Activated CD4-positive, alpha-beta T cell treated with anti-CD3 and anti-CD28 coated beads, Interleukin-10, Interleukin-2, amounts not matched to agents 100 ng/mL and 50 ng/mL, durations not matched to agents 16 hours and 8 hours (primary cell): ENCODE measurements around the gene ROR2.

Source experiments
- DNase-seq: peaks from one replicate; pipeline ENCODE4 v3.0.0-alpha.2; 2020

Gene ROR2

DNA sequence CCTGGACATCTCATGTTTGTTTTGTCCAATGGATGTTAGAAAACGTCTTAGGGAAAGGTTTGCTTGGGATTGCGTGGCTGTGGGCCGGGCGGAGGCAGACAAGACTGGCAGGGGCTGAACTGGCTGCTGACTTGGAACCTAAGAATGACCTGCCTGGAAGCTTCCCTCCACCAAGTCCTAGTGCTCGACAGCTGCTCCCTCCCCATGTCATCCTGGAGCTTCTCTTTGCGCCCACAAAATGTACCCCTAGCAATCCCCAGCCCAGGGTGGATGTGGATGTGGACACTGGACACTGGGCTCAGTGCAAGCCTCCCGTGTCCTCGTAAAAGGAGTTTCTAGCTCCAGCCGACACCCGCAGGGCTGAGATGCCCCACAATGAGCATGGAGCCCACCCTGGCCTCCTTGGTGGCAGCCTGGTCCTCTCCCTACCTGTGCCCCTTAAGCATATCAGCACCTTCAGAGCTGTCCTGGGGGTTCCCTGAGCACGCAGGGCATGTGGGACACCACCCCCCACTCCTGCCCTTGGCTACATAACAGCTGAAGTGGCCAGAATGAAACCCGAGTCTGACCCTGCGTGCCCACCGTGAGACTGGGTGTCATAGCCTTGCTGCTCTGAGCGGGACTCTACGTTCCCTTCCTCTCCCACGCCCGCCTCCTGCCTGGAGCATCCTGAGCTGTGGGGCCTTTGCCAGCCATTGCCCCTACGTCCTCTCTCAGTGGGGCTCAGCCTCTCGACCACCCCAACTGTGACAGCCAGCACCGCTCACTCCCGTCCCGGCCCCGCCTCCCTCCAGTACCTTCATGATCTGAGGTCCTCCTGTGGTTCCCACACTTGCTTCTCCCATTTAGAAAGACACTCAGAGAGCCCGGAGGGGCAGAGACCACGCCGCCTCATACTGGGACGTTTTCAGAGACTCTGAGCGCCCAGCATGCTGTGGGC is 180.8 kb downstream of the ROR2 start:
- DNase-seq = no peak

DNA sequence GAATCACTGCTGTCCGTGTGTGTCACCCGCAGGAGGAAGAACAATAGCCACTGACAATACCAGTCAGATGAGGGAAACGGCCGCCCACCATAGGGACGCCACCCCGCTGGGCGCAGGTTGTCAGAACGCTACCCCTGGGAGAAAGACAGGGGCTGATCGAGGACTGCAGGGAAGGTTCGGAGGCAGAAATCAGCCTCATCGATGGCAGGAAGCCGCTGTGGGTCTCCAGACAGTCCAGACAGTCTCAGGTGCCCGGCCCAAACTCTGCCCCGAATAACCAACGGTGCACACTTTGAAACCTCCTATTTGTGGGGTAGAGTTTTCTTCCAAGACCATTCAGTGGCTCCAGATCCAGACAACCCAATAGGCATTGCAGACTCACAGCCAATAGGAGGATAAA is 181.5 kb downstream of the ROR2 start:
- DNase-seq = no peak

DNA sequence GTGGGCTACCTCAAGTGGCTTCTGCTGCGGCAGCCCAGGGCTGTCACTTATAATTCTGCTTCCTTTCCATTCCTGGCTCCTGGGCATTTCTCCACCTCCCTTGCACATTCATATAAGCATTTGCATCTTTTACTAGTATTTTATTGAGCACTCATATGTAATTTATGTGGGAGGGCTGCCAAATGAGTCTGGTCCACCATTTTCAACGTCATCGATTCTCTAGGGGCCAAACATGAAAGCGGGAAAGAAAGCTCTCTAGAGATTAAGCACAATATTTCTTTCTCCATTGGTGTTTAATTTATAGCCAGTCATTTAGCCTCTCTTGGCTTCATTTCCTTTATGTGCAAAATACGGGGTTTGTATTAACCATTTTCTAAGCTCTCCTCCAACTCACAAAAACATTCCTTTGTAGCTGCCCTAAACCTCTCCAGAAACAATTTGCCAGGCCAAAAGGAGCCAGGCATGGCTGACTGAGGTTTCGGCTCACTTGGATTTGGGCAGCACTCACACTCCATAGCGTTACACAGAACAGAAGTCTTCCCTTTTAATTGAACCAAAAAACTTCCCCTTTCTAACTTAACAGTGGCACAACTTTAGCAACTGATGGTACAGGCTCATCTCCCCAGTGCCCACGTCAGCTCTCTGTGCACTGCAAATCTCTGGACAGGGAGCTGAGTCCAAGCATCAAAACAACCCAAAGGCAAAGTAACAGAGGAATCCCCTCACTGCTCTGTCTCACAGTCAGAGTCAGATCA is 183.5 kb downstream of the ROR2 start:
- no peak for DNase-seq

DNA sequence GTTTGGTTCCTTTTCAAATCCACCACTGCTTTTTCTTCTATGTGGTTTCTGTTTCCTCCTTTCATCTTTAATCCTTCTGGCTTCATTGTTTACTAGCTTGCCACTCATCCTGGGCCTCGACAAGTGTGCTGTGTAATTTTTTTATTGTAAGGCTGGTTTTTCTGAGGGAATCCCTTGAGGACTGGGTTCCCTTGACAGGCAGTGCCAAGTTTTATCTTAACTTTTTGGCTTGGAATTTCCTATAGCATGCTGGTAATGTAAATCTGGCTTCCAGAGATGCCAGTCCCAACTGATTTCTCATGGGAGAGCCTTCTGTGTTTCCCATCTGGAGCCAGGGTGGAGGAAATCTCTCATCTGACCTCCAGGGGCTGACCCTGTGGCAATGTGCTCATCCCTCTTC is 184.7 kb downstream of the ROR2 start:
- no peak for DNase-seq

DNA sequence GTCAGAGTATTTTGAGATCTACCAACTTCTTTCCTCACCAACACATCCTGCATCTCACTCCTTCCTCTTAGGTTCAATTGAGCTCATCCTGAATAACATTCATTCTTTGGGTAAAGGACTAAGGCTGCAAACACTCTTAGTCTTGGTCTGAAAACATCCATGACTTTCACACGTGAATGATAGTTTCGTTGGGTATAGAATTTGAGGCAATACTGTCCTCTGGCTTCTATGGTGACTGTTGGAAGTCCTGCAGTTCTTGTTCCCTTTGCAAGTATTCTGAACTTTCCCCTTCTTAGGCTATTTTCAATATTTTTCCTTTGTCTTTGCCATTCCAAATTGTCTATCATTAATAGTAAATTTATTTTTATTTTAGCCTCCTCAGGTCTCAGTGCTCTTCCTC is 185.4 kb downstream of the ROR2 start:
- no peak for DNase-seq

DNA sequence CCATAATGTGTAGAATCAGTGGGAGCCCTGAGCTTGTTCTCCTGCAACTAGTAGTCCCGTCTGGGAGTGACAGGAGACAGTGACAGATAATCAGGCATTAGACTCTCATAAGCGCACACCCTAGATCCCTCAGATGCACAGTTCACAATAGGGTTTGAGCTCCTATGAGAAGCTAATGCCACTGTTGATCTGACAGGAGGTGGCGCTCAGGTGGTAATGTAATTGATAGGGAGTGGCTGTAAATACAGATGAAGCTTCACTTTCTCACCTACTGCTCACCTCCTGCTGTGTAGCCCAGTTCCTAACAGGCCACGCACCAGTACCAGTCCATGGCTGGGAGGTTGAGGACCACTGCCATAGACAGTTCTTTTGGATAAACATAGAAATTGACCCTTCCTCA is 188.7 kb downstream of the ROR2 start:
- DNase-seq = no peak

DNA sequence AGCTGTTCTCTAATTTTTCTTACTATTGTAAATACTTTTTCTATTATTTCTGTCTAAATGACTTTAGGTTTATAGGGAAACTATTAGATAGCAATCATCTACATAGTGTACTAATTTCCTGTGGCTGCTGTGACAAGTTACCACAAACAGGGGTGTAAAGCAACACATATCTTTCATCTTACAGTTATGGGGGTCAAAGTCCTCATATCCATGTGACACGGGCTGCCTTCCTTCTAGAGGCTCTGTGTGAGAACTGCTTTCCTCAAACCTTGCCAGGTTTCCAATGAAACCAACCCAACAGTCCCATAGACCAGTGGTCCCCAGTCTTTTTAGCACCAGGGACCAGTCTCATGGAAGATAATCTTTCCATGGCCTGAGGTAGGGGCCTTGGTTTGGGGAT is 189.1 kb downstream of the ROR2 start:
- DNase-seq = no peak

DNA sequence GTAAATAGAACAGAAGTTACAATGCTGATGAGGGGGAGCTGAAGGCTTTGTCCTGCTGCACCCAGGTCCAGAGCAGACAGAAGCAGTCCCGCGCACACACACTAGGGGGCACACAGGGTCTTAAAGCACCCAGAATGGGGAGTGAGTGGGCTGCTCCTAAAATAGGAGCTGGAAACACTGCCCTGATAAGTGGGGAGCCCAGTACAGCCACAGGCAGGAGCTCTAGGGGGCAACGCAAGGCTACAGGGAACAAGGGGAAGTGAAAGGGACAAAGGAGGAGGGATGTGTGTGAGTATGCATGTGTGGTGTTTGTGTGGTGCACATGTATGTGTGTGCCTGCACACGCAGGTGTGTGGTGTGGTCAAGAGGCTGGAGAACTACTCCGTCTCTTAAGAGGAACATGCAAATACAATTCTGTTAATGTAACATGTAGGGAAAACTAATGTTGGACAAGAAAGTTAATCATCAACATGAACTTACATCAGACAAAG is 191.5 kb downstream of the ROR2 start:
- peak; percentile 45 for DNase-seq

DNA sequence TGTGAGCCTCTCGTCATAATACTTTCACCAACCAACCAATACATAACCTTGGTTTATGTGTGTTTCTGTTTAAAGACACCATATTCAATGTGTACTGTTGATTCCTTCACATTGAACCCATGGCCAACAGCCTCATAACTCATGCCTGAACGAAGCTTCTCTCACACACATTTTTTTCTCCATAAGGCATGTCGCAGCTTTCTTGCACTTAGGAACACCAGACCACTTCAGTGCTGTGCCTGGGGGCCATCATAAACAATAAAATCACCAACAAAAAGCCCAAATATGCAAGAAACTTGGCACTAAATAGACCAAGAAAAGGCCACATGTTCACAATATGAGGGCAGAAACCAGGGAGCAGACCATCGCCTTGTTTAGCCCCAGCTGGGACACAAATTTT is 192.2 kb downstream of the ROR2 start:
- DNase-seq = no peak

DNA sequence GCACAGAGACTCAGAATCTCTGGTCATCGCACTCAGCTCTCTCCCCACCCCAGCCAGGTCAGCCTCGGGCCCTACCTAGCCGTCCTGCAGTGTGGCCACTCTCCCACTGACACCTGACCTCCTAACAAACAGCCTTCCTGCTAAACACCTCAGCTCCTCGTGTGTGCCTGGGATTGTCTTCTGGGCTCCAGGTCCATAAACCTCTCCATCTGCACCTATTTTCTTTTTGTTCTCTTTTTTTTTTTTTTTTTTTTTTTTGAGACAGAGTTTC is 193.6 kb downstream of the ROR2 start:
- DNase-seq = no peak

DNA sequence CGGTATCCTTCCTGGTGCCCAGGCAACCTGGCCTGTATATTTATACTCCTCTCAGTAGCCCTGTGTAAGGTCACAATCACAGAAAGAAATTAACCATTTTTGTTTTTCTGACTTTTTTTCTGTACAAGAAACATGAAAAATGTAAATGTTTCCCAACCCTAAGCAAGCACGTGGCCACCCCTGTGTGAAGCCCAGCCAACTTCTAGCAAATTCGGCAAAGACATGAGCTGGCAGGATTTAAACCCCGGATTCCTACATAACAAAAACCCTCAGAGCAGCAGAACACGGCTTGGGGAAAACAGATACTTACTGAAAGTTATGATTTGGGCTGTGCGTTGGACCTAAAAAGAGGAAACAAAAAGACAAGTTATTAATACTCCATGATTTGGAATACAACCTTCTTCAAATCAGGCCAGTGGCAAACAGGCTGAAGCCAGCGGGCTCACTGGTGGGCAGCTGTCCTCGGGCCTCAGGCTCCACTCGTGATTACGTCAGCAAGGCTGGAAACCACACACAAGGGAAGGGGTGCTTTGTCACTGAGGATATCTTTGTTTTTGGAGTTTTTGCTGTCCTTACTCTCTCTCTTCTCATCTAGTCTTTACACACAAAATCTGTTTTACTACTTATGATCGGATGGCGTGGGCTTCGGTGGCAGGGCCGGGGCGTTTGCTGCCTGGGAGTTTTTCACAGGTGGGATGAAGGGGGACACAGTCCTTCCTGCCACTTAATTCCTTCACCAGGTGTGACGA is 194.1 kb downstream of the ROR2 start:
- no peak for DNase-seq

DNA sequence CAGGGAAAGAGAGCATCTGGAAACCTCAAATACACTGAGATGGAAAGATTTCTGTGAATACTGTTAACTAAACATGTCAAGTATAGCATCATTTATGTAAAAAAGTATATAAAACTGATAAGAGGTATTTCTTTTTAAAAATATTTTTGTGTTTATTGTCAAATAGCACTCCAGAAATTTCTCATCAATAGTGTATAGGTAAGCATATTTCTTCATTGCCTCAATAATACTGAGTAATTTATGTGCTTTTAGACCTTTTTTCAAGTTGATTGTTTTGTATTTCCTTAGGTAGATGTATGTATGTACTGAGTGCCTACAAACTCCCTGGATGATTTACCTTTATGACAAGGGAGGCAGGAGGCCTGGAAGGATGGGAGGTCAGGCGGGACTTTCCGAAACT is 196.3 kb downstream of the ROR2 start:
- DNase-seq = no peak

DNA sequence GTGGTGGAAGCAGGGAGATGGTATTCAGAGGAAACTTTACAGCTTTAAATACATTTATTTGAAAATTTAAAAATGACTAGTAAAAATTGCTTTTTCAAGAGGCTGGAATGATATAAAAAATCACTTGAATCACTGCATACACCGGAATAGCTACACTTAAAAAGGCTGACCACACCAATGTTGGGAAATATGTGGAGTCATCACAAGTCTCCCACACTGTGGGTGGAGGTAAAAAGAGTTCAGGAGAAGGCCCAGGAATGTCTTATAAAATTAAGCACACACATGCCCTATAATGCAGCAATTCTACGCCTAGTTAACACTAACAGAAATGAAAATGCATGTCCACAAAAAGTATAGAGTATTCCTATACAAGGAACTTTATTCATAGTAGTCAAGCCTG is 198.1 kb downstream of the ROR2 start:
- DNase-seq = no peak

DNA sequence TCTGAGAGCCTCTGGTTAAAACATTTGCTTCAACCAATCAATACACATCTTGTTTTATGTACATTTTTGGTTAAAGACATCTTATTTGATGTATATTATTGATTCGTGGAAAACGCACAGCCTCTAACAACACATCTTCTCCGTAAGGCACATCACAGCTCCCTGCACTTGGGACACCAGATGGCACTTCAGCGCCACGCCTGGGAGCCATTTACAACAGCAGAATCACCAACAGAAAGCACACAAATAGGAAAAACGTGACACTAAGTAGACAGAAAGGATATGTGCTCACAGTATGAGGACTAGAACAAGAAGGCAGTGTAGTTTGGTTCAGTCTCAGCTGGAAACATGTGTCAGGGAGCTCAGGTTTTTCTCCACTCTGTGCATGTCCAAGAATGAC is 199.7 kb downstream of the ROR2 start:
- no peak for DNase-seq

DNA sequence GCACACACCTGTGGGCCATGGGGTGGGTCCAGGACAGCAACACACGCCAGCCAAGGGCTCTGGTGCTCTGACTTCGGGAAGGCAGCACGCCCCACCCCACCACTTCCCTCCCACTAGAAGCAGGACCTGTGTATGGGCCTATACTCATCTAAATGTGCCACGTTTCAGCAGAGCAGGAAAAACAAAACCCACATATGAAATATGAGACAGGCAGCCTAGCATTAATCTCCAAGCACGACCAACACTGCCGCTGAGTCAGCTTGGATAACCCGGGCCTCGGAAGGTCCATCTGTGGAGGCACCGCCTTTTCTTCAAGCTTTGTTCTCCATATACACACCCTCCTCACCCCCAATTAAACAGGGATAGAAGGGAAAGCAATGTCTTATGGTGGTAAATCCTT is 203.1 kb downstream of the ROR2 start:
- no peak for DNase-seq

DNA sequence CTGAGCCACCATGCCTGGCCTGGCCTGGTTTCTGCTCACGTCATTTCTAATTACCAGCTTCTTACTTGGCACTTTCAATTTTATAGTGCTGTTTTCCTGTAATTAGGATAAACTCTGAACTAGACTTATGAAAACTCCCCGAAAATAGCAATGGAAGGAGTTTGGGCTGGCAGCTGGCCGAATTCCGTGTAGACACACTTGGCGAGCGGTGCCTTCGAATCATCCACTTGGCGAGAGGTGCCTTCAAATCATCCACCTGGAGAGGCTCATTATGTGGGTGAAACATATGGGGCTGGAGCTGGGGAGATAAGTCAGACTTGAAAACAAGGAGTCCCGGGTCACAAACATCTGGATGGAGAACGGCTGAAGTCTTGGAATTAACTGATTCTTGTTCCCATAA is 203.7 kb downstream of the ROR2 start:
- DNase-seq = no peak

DNA sequence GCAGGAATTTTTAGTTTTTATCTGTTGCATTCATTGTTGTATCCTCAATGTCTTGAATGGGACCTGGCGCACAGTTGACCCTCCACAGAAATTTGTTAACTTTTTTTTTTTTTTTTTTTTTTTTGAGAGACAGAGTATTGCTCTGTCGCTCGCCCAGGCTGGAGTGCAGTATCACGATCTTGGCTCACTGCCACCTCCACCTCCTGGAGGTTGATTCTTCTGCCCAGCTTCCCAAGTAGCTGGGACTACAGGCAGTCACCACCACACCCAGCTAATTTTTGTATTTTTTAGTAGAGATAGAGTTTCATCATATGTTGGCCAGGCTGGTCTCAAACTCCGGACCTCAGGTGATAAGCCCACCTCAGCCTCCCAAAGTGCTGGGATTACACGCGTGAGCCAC is 205.9 kb downstream of the ROR2 start:
- DNase-seq = no peak

DNA sequence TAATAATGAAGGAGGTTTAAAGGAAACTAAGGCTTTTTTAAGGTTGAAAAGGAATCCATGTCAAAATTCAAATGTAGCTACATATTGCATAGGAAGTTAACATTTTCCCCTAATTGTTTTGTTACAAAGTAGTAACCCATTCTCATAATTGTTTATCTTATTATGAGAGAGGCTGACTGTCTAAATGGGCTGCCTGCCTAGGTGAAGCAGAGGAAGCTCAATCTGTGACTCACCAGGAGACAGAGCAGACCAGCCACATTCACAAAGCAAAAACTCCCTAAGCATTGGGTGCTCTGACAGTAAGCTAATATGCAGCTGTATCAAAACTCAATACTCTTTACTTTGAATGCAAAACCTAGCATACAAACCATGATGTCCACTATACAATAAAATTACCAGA is 208.5 kb downstream of the ROR2 start:
- no peak for DNase-seq

DNA sequence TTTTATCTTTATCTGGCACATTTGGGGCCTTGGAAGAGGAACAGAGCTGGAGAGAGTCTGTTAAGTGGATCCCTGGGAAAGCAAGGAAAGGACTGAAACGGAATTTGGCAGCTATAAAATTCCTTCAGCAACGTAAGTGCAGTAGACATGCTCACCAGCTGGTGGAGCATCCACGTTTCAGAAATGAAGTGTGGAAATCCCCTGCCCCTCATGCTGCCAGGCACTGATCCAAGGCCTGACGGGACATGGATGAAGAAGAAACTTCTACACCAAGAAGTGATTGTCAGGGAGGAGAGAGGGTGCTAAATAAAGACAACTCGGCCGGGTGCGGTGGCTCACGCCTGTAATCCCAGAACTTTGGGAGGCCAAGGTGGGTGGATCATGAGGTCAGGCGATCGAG is 209.3 kb downstream of the ROR2 start:
- no peak for DNase-seq

DNA sequence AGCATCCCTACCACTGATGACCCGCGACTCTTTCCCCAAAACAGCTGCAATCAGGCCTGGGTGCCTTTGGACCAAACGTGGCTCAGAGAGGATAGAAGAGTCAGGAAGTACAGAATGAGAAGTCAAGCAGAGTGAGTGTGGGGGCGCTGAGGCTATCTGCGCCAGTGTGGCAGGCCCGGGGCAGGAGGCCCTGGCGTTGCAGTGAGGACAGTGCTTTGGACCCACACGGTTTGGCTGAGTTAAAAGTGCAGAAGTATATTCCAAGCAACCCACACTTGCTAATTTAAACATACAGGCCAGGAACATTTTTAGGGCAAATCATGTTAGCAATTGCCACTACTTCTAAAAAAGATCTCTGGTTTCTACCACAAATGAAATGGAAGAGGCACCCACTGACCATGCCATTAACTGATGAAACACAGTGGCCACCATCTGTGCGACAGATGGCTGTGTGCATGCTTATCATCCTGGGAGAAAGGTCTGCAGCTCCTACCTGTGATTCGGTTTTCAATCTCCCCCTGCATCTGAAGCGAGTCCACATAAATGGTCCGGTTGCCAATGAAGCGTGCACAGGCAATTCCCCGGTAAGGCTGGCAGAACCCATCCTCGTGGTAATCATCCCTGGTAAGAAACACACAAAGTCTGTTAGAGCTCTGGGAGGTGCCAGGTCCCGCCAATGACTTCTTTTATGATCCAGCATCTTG is 213.0 kb downstream of the ROR2 start:
- DNase-seq = no peak

DNA sequence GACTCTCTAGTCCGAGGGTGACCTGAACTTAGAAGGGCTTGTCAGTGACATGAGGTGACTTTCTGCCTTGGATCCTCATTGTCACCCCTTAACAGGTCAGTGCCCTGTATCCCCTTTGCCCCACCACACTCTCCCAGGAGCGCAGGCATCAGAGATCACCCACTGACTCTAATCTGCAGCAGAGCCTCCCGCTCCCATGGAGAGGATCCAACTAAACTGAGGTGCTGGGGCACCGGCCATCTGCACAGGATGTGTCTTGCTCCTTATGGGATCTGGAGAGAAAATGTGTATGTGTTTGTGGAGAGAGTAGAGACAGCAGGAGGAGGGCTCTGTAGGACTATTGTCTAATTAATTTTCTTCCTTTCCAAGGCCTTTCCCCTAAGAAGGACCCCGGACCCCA is 213.7 kb downstream of the ROR2 start:
- no peak for DNase-seq

DNA sequence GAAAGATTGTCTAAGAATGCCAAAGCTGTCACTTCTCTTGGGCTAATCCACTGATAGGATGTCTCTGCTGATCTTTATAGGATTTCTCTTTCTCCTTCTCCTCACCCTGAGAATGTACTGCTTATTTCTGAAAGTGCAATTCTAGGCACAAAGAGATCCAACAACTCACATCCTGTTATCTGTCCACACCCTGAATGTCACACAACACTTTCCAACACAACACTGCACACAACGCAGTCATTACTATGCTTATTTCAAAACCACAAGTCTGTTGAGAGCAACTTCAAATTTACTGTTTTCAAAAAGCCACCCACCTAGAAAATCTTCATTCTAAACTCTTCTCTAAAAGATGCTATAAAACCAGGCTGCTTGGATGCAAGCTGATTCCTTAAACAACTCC is 215.0 kb downstream of the ROR2 start:
- peak; percentile 11 for DNase-seq

DNA sequence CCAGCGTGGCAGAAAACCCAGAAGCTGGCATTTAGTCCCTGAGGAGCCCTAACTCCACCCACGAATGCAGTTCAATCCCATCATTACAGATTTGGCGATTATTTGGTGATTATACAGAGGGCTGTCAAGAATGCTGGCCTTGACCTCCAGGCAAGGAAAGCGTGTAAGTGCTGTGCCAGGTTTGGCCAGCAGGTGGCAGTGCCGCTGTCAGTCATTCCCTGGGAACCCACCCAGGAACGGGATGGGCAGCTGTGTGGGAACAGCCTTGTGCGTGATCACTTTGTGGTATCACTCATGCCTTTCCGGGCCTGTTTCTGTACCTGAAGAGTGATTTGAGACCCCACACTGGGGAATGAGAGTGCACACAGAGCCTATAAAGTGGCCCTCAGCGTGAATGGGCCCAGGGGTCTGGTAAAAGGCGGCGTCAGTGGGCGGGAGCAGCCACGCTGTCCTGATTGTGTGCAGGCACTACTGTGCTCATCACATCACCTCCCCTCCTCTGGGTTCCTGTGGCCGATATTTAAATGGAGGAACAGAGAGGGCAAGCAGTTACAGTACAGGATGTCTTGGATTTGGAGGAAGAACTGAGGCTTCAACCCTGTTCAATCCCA is 215.6 kb downstream of the ROR2 start:
- peak; percentile 56 for DNase-seq
